GM18868 (cell line): ENCODE data around the gene SELENOO.

Source experiments
- ATAC-seq: cut with Tn5 transposase; IDR thresholded peaks from one replicate; pipeline ENCODE4 v1.9.1; 2021; ENCODE audit warnings: mild to moderate bottlenecking, moderate library complexity; ENCODE audit not compliant: unreplicated experiment

Gene SELENOO

GRCh38 chr22:50171965-50172421 is 28.8 kb upstream of the SELENOO start:
- no peak for ATAC-seq

GRCh38 chr22:50173311-50173982 is 27.4 kb upstream of the SELENOO start:
- ATAC-seq, result no peak

GRCh38 chr22:50173983-50174355 is 26.8 kb upstream of the SELENOO start:
- ATAC-seq, result no peak

GRCh38 chr22:50174382-50175190 is 26.2 kb upstream of the SELENOO start:
- ATAC-seq, result no peak

- ATAC-seq, result no peak
These were observed 25.7 kb upstream of the SELENOO start for GRCh38 chr22:50175191-50175461.

GRCh38 chr22:50175921-50176849 is 24.6 kb upstream of the SELENOO start:
- no peak for ATAC-seq

GRCh38 chr22:50176850-50177536 is 23.8 kb upstream of the SELENOO start:
- ATAC-seq, result no peak

- no peak for ATAC-seq
These were observed 23.0 kb upstream of the SELENOO start for GRCh38 chr22:50177537-50178470.

- ATAC-seq, result no peak
These were observed 22.3 kb upstream of the SELENOO start for GRCh38 chr22:50178471-50178864.

- ATAC-seq, result no peak
These were observed 21.6 kb upstream of the SELENOO start for GRCh38 chr22:50178871-50179869.

- no peak for ATAC-seq
These were observed 20.7 kb upstream of the SELENOO start for GRCh38 chr22:50179937-50180726.

- ATAC-seq, result no peak
These were observed 19.9 kb upstream of the SELENOO start for GRCh38 chr22:50180727-50181521.

- ATAC-seq, result no peak
These were observed 18.4 kb upstream of the SELENOO start for GRCh38 chr22:50182176-50183081.

GRCh38 chr22:50183141-50183971 is 17.5 kb upstream of the SELENOO start:
- no peak for ATAC-seq
